Ovary (tissue), 9 donors: ENCODE measurements around the gene NUBP2. TPM values are rescaled to one million over a fixed set of nuclear protein-coding genes. Genes with fewer than 3 reads are reported as not detected.
A peak's percentile ranks its signal among the peaks of the same experiment; 100 is the strongest.

Experiments
- DNase-seq, 5 donors: peaks; one replicate each; pipeline ENCODE4 v3.0.0-alpha.2; 2019 to 2020
- H3K27ac ChIP-seq, 2 donors: fragments of 200-600 bp; one replicate each; pipeline versions ENCODE4 v1.5.1 to v1.8.0; 2019 to 2022
- H3K27me3 ChIP-seq: fragments of 200-600 bp; one replicate; pipeline ENCODE4 v1.8.0; 2022
- H3K36me3 ChIP-seq: fragments of 200-600 bp; sonication (generic); one replicate; pipeline ENCODE4 v1.5.1; 2019
- H3K4me1 ChIP-seq: one replicate; pipeline ENCODE4 v1.8.1; 2013; ENCODE audit warnings: mild to moderate bottlenecking, moderate library complexity; ENCODE audit not compliant: insufficient read depth
- H3K4me3 ChIP-seq: fragments of 200-600 bp; sonication (generic); one replicate; pipeline ENCODE4 v1.5.1; 2017
- H3K9me3 ChIP-seq, 2 donors: fragments of 200-600 bp in 1 of 2; sonication (generic) in 1 of 2; one replicate each; pipeline versions ENCODE4 v1.5.1 to v1.8.1; 2013 to 2019; ENCODE audit warnings: mild to moderate bottlenecking in 1 of 2, moderate library complexity in 1 of 2
- EP300 ChIP-seq: sonication (generic); formaldehyde crosslinking; IDR thresholded peaks from one replicate; pipeline ENCODE4 v1.6.1; 2017; ENCODE audit warnings: antibody characterized with exemption
- POLR2A ChIP-seq: fragments of 450-650 bp; IDR thresholded peaks from one replicate; pipeline ENCODE4 v1.6.1; 2017; ENCODE audit warnings: antibody characterized with exemption, mild to moderate bottlenecking, moderate library complexity
- WGBS, 3 donors: extraction: QIAGEN DNeasy Blood & Tissue Kit in 1 of 3; methylation state at CpG; one replicate each; pipeline versions ENCODE4 v1.1.5 to v1.1.7; 2013 to 2017; 5-methylcytosine and 5-hydroxymethylcytosine counted together
- intact Hi-C, 4 donors: fragments of 100-400 bp; cut with DNase I; formaldehyde crosslinking; loops; one replicate each; pipeline versions ENCODE4 v1.11.0 to v1.15.1; 2022 to 2023
- polyA plus RNA-seq, 2 donors: library from polyadenylated mRNA; stranded (reverse); fragments of 200-250 nt in 1 of 2; fragments of 350-450 nt in 1 of 2; fragmentation: Illumina TruSeq in 1 of 2; extraction: RNeasy Lipid Tissue Mini Kit (QIAGEN cat#74804) in 1 of 2; gene quantifications; one replicate each; pipeline ENCODE4 v1.2.3, GENCODE V29; 2013 to 2014
- total RNA-seq, 7 donors: library from RNA; depleted of rRNA in 2 of 7; stranded (reverse); fragments of >200 nt in 2 of 7; fragmentation: NEBNext Ultra II Directional in 3 of 7; extraction: Animal tissue kit (Norgen Biotek cat#: 25700) in 3 of 7; gene quantifications; one replicate each; pipeline versions ENCODE4 v1.1.0 to v1.2.4, GENCODE V29; 2016 to 2023
- TF ChIP-seq, protein P1 (sequence below), 3 donors: fragments of 450-650 bp in 2 of 3; fragments of 200-600 bp in 1 of 3; IDR thresholded peaks; one replicate each; pipeline versions ENCODE4 v1.5.1 to v1.8.0; 2016 to 2022; ENCODE audit warnings: antibody characterized with exemption in 3 of 3, mild to moderate bottlenecking in 1 of 3
- donor health status: DM: no; HTN: no; CAD: no; lungs with moderate emphysema.
- donor health status: DM: no; HTN: no; CAD: no.
- donor health status: Bipolar disorder and iron deficiency.
- donor health status: DM: yes; HTN: yes; CAD: no.
- donor health status: DM: no; HTN: no; CAD: no.
- donor health status: DM: yes; HTN: yes; CAD: no.

NUBP2 gene
- total and polyA plus RNA-seq, 9 donors: 0.50 to 76.5 (median 52.3) TPM

DNA sequence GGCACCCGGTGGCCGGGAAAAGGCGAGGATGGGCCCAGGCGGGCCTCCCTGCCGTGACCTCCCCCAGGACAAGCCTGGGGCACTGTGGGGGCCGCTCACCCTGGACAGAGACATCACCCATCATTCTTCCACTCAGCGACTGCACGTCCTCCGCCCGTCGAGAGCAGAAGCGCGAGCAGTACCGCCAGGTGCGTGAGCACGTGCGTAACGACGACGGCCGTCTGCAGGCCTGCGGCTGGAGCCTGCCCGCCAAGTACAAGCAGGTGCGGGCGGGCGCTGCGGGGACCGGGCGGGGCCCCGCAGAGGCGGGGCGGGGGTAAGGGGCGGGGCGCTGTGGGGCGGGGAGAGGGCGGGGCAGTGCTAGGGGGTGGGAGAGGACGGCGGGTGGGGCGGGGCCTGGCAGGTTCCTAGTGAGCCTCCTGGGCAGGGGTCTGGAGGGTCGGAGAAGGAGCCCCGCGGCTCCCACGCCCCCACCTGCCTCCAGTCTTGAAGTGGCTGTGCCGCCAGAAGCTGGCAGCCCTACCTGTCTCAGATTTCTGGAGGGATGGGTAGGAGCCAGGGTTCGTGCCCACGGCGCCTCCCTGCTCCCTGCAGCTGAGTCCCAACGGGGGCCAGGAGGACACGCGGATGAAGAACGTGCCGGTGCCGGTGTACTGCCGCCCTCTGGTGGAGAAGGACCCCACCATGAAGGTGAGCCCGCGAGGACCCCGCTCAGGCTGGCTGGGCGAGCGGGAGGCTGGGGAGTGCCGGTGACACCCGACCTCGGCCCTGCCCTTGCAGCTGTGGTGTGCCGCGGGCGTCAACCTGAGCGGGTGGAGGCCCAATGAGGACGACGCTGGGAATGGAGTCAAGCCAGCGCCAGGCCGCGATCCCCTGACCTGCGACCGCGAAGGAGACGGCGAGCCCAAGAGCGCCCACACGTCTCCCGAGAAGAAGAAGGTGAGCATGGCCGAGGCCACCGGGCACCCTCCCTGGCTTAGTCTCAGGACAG lies 18.9 kb upstream of the NUBP2 start:
- TF ChIP-seq, protein P1, sequence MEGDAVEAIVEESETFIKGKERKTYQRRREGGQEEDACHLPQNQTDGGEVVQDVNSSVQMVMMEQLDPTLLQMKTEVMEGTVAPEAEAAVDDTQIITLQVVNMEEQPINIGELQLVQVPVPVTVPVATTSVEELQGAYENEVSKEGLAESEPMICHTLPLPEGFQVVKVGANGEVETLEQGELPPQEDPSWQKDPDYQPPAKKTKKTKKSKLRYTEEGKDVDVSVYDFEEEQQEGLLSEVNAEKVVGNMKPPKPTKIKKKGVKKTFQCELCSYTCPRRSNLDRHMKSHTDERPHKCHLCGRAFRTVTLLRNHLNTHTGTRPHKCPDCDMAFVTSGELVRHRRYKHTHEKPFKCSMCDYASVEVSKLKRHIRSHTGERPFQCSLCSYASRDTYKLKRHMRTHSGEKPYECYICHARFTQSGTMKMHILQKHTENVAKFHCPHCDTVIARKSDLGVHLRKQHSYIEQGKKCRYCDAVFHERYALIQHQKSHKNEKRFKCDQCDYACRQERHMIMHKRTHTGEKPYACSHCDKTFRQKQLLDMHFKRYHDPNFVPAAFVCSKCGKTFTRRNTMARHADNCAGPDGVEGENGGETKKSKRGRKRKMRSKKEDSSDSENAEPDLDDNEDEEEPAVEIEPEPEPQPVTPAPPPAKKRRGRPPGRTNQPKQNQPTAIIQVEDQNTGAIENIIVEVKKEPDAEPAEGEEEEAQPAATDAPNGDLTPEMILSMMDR (IDR thresholded peaks at IDR 0.05): peak in 1 of 3 donors; percentile 15
- TF ChIP-seq POLR2A (no peak), EP300 (no peak)
- no peak overlapping the region for H3K4me3 ChIP-seq
- intact Hi-C loops: no loop called here
- H3K9me3 ChIP-seq: no peaks in the 10 kb centered on the region
- no peaks in the 10 kb centered on the region for H3K27me3 ChIP-seq
- H3K4me1 ChIP-seq: no peaks in the 10 kb centered on the region
- peak in 1 of 5 donors; percentile 68 for DNase-seq
- 68 to 75% (median 70%) methylated on average over 72 to 81 of the region's 81 CpGs for WGBS, 3 donors
- H3K36me3 ChIP-seq: no peaks in the 10 kb centered on the region
- no peak overlapping the region for H3K27ac ChIP-seq

DNA sequence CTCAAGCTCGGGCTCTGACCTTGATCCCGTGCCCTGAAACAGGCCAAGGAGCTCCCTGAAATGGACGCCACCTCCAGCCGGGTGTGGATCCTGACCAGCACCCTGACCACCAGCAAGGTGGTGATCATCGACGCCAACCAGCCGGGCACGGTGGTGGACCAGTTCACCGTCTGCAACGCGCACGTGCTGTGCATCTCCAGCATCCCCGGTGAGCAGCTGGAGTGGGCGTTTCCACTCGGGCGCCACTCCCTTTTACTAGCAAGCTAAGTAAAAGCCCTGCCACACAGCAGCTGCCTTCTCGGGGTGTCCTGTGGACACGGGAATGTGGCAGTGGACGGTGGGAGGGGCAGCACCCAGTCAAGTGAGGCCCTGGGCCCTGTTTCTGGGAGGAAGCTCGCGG lies 17.8 kb upstream of the NUBP2 start:
- H3K4me1 ChIP-seq: no peaks in the 10 kb centered on the region
- H3K4me3 ChIP-seq: no peak overlapping the region
- H3K9me3 ChIP-seq: no peaks in the 10 kb centered on the region
- intact Hi-C loops: no loop called here
- H3K27ac ChIP-seq: no peak overlapping the region
- 82 to 88% (median 85%) methylated on average over 21 of the region's 21 CpGs for WGBS, 3 donors
- TF ChIP-seq EP300: no peak
- TF ChIP-seq, protein P1 (IDR thresholded peaks at IDR 0.05): no peak
- TF ChIP-seq POLR2A: no peak
- no peaks in the 10 kb centered on the region for H3K27me3 ChIP-seq
- no peaks in the 10 kb centered on the region for H3K36me3 ChIP-seq
- DNase-seq: no peak

DNA sequence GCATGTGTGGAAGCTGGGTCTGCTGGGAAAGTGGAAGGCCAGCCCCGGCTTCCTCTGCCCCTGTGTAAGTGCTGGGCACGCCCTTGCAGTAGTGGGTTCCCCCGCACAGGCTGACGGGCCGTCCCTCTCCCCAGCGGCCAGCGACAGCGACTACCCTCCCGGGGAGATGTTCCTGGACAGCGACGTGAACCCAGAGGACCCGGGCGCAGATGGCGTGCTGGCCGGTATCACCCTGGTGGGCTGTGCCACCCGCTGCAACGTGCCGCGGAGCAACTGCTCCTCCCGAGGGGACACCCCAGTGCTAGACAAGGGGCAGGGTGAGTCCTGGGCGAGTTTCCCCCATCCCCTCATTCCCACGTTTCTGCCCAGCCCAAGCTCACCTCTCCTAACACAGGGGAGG lies 16.9 kb upstream of the NUBP2 start:
- H3K9me3 ChIP-seq: no peaks in the 10 kb centered on the region
- H3K36me3 ChIP-seq: no peaks in the 10 kb centered on the region
- intact Hi-C loops: no loop called here
- DNase-seq: peak in 1 of 5 donors; percentile 43
- WGBS, 3 donors: 87 to 92% (median 89%) methylated on average over 21 to 22 of the region's 22 CpGs
- no peak for TF ChIP-seq POLR2A
- TF ChIP-seq EP300: no peak
- H3K27ac ChIP-seq: no peak overlapping the region
- no peaks in the 10 kb centered on the region for H3K27me3 ChIP-seq
- peaks cover 2% of the 10 kb centered on the region for H3K4me1 ChIP-seq
- no peak overlapping the region for H3K4me3 ChIP-seq

DNA sequence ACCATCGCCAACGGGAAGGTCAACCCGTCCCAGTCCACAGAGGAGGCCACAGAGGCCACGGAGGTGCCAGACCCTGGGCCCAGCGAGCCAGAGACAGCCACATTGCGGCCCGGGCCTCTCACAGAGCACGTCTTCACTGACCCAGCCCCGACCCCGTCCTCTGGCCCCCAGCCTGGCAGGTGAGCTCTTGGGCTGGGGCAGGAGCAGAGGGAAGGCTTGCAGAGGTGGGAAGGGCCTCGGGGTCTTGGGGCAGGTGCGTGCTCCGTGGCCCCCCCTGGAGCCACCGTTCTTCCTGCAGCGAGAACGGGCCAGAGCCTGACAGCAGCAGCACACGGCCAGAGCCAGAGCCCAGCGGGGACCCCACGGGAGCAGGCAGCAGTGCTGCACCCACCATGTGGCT lies 16.5 kb upstream of the NUBP2 start:
- WGBS, 3 donors: 85 to 87% (median 86%) methylated on average over 18 to 19 of the region's 19 CpGs
- intact Hi-C loops: no loop called here
- DNase-seq: no peak
- no peaks in the 10 kb centered on the region for H3K36me3 ChIP-seq
- TF ChIP-seq EP300 (no peak), POLR2A (no peak)
- TF ChIP-seq, protein P1 (IDR thresholded peaks at IDR 0.05): no peak
- peaks cover 2% of the 10 kb centered on the region for H3K4me1 ChIP-seq
- no peaks in the 10 kb centered on the region for H3K27me3 ChIP-seq
- no peak overlapping the region for H3K4me3 ChIP-seq
- no peak overlapping the region for H3K27ac ChIP-seq
- H3K9me3 ChIP-seq: no peaks in the 10 kb centered on the region

DNA sequence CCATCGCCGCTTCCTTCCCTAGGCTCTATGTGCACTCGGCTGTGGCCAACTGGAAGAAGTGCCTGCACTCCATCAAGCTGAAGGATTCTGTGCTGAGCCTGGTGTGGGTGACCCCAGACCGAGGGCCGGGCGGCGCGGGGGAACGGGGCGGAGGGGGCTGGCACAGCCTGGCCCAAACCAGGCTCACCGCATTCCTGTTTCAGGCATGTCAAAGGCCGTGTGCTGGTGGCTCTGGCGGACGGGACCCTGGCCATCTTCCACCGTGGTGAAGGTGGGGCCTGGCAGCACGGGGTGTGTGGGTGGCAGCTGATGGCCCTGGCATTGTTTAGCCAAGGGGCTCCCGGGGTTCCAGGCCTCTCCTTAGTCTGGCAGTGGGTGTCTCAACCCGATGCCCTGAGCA lies 16.1 kb upstream of the NUBP2 start:
- intact Hi-C loops: no loop called here

More for the DNA sequence above, 16.1 kb upstream of the NUBP2 start:
- Histone ChIP-seq H3K4me3 (no peak overlapping the region), H3K36me3 (no peaks in the 10 kb centered on the region), H3K9me3 (no peaks in the 10 kb centered on the region), H3K27ac (no peak overlapping the region), H3K4me1 (peaks cover 2% of the 10 kb centered on the region), H3K27me3 (no peaks in the 10 kb centered on the region)
- TF ChIP-seq, protein P1 (IDR thresholded peaks at IDR 0.05): no peak
- TF ChIP-seq EP300 (no peak), POLR2A (no peak)
- no peak for DNase-seq
- WGBS, 3 donors: 86 to 92% (median 88%) methylated on average over 18 of the region's 18 CpGs
